Endodermal cell (in vitro differentiated cells): Measurements from ENCODE around the gene FNDC5. TPM values are rescaled to one million over a fixed set of nuclear protein-coding genes. Genes with fewer than 3 reads are reported as not detected.

ENCODE experiments used
- DNase-seq: peaks from one replicate; pipeline ENCODE4 v3.0.0-alpha.2; 2017
- H3K27ac ChIP-seq: 2 replicates; pipeline ENCODE4 v1.5.1; 2013; ENCODE audit warnings: mild to moderate bottlenecking, low read depth, low read length, moderate library complexity
- H3K27me3 ChIP-seq: 2 replicates; pipeline ENCODE4 v1.6.1; 2013; ENCODE audit warnings: mild to moderate bottlenecking, low read length, moderate library complexity; ENCODE audit not compliant: insufficient read depth, control insufficient read depth, poor library complexity, severe bottlenecking
- H3K36me3 ChIP-seq: 2 replicates; pipeline ENCODE4 v1.7.0; 2013; ENCODE audit warnings: mild to moderate bottlenecking, low read length, moderate library complexity; ENCODE audit not compliant: control insufficient read depth, insufficient read depth
- H3K4me1 ChIP-seq: one replicate; pipeline ENCODE4 v1.7.0; 2013; ENCODE audit warnings: low read length; ENCODE audit not compliant: control insufficient read depth, insufficient read depth
- H3K4me3 ChIP-seq: 2 replicates; pipeline ENCODE4 v1.5.1; 2013; ENCODE audit warnings: mild to moderate bottlenecking, low read length, moderate library complexity
- H3K9ac ChIP-seq: 2 replicates; pipeline ENCODE4 v1.6.1; 2013; ENCODE audit warnings: mild to moderate bottlenecking, low read length, moderate library complexity; ENCODE audit not compliant: poor library complexity, severe bottlenecking; ENCODE audit errors: extremely low read depth
- H3K9me3 ChIP-seq: 2 replicates; pipeline ENCODE4 v1.6.1; 2013; ENCODE audit warnings: mild to moderate bottlenecking, low read length, moderate library complexity; ENCODE audit not compliant: control insufficient read depth
- H3K27ac Mint-ChIP-seq: 2 replicates; pipeline ENCODE4 v1.8.0; 2020; ENCODE audit warnings: mixed read lengths
- H3K27me3 Mint-ChIP-seq: 2 replicates; pipeline ENCODE4 v1.8.0; 2021; ENCODE audit warnings: mild to moderate bottlenecking, mixed read lengths; ENCODE audit not compliant: insufficient read depth
- H3K36me3 Mint-ChIP-seq: 2 replicates; pipeline ENCODE4 v1.8.0; 2020; ENCODE audit warnings: low read depth, mixed read lengths
- H3K4me1 Mint-ChIP-seq: 2 replicates; pipeline ENCODE4 v1.8.0; 2020; ENCODE audit warnings: mixed read lengths
- H3K4me3 Mint-ChIP-seq: 2 replicates; pipeline ENCODE4 v1.8.0; 2020; ENCODE audit warnings: mild to moderate bottlenecking, moderate library complexity, mixed read lengths
- H3K9me3 Mint-ChIP-seq: 2 replicates; pipeline ENCODE4 v1.8.0; 2020; ENCODE audit warnings: mild to moderate bottlenecking, mixed read lengths
- WGBS, 2 experiments: methylation state at CpG; one replicate each; pipeline versions ENCODE4 v1.1.5 to v1.1.7; 2013; ENCODE audit warnings: missing lambda C conversion rate in 2 of 2, mixed read lengths in 1 of 2; ENCODE audit not compliant: insufficient coverage in 1 of 2, insufficient read length in 1 of 2; 5-methylcytosine and 5-hydroxymethylcytosine counted together
- total RNA-seq, 2 donors: library from RNA; stranded (reverse); fragmentation: NEBNext Ultra II Directional in 1 of 2; extraction: Animal tissue kit (Norgen Biotek cat#: 25700) in 1 of 2; gene quantifications; 2 replicates in 1 of 2; 3 replicates in 1 of 2; pipeline ENCODE4 v1.2.1, GENCODE V29; 2021
- TF ChIP-seq, protein P1 (sequence below): fragments of 200-600 bp; sonication (generic); conservative IDR thresholded peaks from 2 replicates; pipeline ENCODE4 v1.5.0; 2021; ENCODE audit warnings: antibody characterized with exemption, mild to moderate bottlenecking

The FNDC5 gene
- total RNA-seq, 2 donors from 2014 or later: 6.0 to 7.2 TPM

DNA sequence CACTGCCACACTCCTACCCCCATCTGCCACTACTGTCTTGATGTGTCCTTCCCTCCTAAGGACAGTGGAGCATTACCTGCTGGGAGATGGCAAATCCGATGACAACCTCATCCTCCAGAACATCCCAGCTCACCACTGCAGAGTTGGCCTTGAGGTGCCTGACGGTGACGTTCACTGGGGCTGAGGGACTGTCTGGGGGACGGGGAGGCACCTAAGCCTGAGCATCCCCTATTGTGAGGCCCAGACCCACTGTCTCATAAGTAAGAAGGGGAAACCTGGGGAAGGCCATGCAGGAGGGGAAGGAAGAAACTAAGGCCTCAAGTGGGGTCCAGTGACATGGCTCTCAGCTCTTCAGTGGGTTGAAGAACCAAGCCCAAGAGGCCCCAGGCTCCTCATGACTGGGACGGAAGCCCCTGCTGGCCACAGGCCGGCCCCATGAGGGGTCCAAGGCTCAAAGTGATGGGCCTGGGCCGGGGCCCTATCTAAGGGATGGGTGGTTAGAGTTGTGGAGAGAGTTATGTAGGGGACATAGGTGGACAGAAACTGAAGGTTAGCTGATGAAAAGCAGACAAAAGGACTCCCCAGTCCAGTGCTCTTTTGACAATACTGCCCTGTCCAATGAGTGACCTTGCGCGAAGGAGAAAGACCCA is 1.8 kb downstream of the FNDC5 start:
- Mint-ChIP-seq H3K36me3 (peaks cover 5% of the 10 kb centered on the region), H3K27ac (no peak overlapping the region), H3K27me3 (peaks cover 45% of the 10 kb centered on the region), H3K4me3 (peak overlapping the region; percentile 54), H3K9me3 (no peaks in the 10 kb centered on the region), H3K4me1 (peaks cover 21% of the 10 kb centered on the region)
- Histone ChIP-seq H3K27me3 (peaks cover 30% of the 10 kb centered on the region), H3K4me3 (no peak overlapping the region), H3K9me3 (no peaks in the 10 kb centered on the region), H3K4me1 (peaks cover 6% of the 10 kb centered on the region), H3K27ac (no peak overlapping the region), H3K36me3 (peaks cover 3% of the 10 kb centered on the region), H3K9ac (no peak overlapping the region)
- TF ChIP-seq, protein P1, sequence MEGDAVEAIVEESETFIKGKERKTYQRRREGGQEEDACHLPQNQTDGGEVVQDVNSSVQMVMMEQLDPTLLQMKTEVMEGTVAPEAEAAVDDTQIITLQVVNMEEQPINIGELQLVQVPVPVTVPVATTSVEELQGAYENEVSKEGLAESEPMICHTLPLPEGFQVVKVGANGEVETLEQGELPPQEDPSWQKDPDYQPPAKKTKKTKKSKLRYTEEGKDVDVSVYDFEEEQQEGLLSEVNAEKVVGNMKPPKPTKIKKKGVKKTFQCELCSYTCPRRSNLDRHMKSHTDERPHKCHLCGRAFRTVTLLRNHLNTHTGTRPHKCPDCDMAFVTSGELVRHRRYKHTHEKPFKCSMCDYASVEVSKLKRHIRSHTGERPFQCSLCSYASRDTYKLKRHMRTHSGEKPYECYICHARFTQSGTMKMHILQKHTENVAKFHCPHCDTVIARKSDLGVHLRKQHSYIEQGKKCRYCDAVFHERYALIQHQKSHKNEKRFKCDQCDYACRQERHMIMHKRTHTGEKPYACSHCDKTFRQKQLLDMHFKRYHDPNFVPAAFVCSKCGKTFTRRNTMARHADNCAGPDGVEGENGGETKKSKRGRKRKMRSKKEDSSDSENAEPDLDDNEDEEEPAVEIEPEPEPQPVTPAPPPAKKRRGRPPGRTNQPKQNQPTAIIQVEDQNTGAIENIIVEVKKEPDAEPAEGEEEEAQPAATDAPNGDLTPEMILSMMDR: no peak
- WGBS, 2 experiments: 95 to 98% methylated on average over 5 to 9 of the region's 9 CpGs
- DNase-seq: no peak

DNA sequence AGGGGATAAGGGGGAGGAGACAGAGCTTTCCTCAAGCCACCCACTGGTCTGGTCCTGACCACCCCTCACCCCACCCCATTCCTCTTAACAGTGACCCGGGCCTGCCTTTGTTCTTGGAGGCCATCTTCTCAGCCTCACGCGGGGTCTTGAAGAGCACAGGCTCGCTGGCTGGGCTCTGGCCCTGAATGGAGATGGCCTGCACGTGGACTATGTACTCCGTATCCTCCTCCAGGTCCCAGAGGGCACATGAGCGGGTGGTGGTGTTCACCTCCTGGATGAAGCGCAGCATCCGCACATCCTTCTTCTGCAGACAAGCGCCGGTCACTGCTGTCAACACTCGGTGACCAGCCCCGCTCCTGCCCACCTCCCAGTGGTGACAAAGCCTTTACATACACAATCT is 2.6 kb downstream of the FNDC5 start:
- Histone ChIP-seq H3K9me3 (no peaks in the 10 kb centered on the region), H3K36me3 (peaks cover 4% of the 10 kb centered on the region), H3K27ac (no peak overlapping the region), H3K27me3 (peaks cover 30% of the 10 kb centered on the region), H3K9ac (no peak overlapping the region), H3K4me3 (no peak overlapping the region), H3K4me1 (peaks cover 6% of the 10 kb centered on the region)
- TF ChIP-seq, protein P1: no peak
- H3K36me3 Mint-ChIP-seq: peaks cover 5% of the 10 kb centered on the region
- H3K27me3 Mint-ChIP-seq: peaks cover 45% of the 10 kb centered on the region
- no peak overlapping the region for H3K4me3 Mint-ChIP-seq
- no peak for DNase-seq
- 92 to 96% methylated on average over 7 to 13 of the region's 13 CpGs for WGBS, 2 experiments
- H3K27ac Mint-ChIP-seq: no peak overlapping the region
- H3K4me1 Mint-ChIP-seq: peaks cover 21% of the 10 kb centered on the region
- no peaks in the 10 kb centered on the region for H3K9me3 Mint-ChIP-seq

DNA sequence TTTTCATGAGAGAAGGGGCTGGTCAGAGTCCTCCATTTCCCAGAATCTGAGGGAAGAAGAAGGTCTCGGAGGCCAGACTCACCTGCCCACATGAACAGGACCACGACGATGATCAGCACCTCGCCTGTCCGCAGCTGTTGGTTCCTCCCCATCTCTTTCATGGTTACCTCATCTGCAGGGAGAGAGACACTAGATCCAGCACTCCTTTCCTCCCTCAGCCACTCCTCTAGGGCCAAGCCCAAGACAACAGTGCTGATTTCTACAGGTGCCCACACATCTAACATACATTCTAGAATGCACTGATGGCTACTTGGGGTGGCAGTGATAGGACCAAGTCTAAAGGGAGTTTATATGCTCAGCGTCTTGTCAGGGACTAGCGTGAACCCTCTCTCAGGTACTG is 3.0 kb downstream of the FNDC5 start:
- DNase-seq: no peak
- no peak overlapping the region for H3K27ac ChIP-seq
- TF ChIP-seq, protein P1: no peak
- peaks cover 7% of the 10 kb centered on the region for H3K36me3 ChIP-seq
- Mint-ChIP-seq H3K4me3 (no peak overlapping the region), H3K9me3 (no peaks in the 10 kb centered on the region), H3K4me1 (peaks cover 21% of the 10 kb centered on the region), H3K27ac (no peak overlapping the region), H3K36me3 (peaks cover 9% of the 10 kb centered on the region), H3K27me3 (peaks cover 42% of the 10 kb centered on the region)
- peaks cover 6% of the 10 kb centered on the region for H3K4me1 ChIP-seq
- H3K9me3 ChIP-seq: no peaks in the 10 kb centered on the region
- H3K27me3 ChIP-seq: peaks cover 30% of the 10 kb centered on the region
- H3K4me3 ChIP-seq: no peak overlapping the region
- H3K9ac ChIP-seq: no peak overlapping the region
- WGBS, 2 experiments: 92 to 100% methylated on average over 7 of the region's 7 CpGs
